ENCODE measurements around the gene SLC35F6.

The SLC35F6 gene

GRCh38 chr2:26818255-26818654 is 54.2 kb downstream of the SLC35F6 start:
- Histone ChIP-seq H3K9ac (ENCODE audit: low read depth, low read length) (no peak overlapping the region), H3K4me1 (ENCODE audit: insufficient read depth, low read length) (no peaks in the 10 kb centered on the region), H3K36me3 (ENCODE audit: insufficient read depth, low read depth, low read length) (no peaks in the 10 kb centered on the region), H3K9me3 (ENCODE audit: insufficient read depth, low read depth, low read length) (no peaks in the 10 kb centered on the region), H3K27ac (ENCODE audit: low read length) (no peak overlapping the region), H3K27me3 (ENCODE audit: insufficient read depth, low read length) (no peaks in the 10 kb centered on the region; the same call in 1 of the 2 replicates), H3K4me3 (ENCODE audit: low read length) (no peak overlapping the region)

- no peak overlapping the region for H3K27ac ChIP-seq (ENCODE audit: low read length)
- H3K4me1 ChIP-seq (ENCODE audit: insufficient read depth, low read length): no peaks in the 10 kb centered on the region
- H3K27me3 ChIP-seq (ENCODE audit: insufficient read depth, low read length): no peaks in the 10 kb centered on the region; the same call in 1 of the 2 replicates
- H3K4me3 ChIP-seq (ENCODE audit: low read length): no peak overlapping the region
- H3K9me3 ChIP-seq (ENCODE audit: insufficient read depth, low read depth, low read length): no peaks in the 10 kb centered on the region
- H3K9ac ChIP-seq (ENCODE audit: low read depth, low read length): no peak overlapping the region
- H3K36me3 ChIP-seq (ENCODE audit: insufficient read depth, low read depth, low read length): no peaks in the 10 kb centered on the region
Measured at GRCh38 chr2:26818972-26819371, 54.9 kb downstream of the SLC35F6 start.

- H3K9ac ChIP-seq (ENCODE audit: low read depth, low read length): no peak overlapping the region
- no peaks in the 10 kb centered on the region for H3K4me1 ChIP-seq (ENCODE audit: insufficient read depth, low read length)
Measured at GRCh38 chr2:26820932-26821331, 56.8 kb downstream of the SLC35F6 start.

GRCh38 chr2:26822877-26823276 is 58.8 kb downstream of the SLC35F6 start:
- no peaks in the 10 kb centered on the region; the same call in 1 of the 2 replicates for H3K27me3 ChIP-seq (ENCODE audit: insufficient read depth, low read length)
- no peaks in the 10 kb centered on the region for H3K4me1 ChIP-seq (ENCODE audit: insufficient read depth, low read length)
- H3K27ac ChIP-seq (ENCODE audit: low read length): no peak overlapping the region
- no peaks in the 10 kb centered on the region for H3K9me3 ChIP-seq (ENCODE audit: insufficient read depth, low read depth, low read length)
- H3K4me3 ChIP-seq (ENCODE audit: low read length): no peak overlapping the region
- H3K9ac ChIP-seq (ENCODE audit: low read depth, low read length): no peak overlapping the region
- H3K36me3 ChIP-seq (ENCODE audit: insufficient read depth, low read depth, low read length): no peaks in the 10 kb centered on the region

More at GRCh38 chr2:26820932-26821331, 56.8 kb downstream of the SLC35F6 start:
- no peak overlapping the region for H3K4me3 ChIP-seq (ENCODE audit: low read length)
- H3K36me3 ChIP-seq (ENCODE audit: insufficient read depth, low read depth, low read length): no peaks in the 10 kb centered on the region
- no peaks in the 10 kb centered on the region; the same call in 1 of the 2 replicates for H3K27me3 ChIP-seq (ENCODE audit: insufficient read depth, low read length)
- H3K27ac ChIP-seq (ENCODE audit: low read length): no peak overlapping the region
- no peaks in the 10 kb centered on the region for H3K9me3 ChIP-seq (ENCODE audit: insufficient read depth, low read depth, low read length)

Data from iPS-20b (cell line).